Thyroid gland (tissue), 4 donors: ENCODE results near the gene EIF2S3.
"Not testable (repeated sequence)": the region's sequence is repeated elsewhere in the genome, so short reads cannot be mapped to it uniquely, and the experiment has no call there.

Experiments used
- POLR2A ChIP-seq, 2 donors: fragments of 450-650 bp; IDR thresholded peaks; one replicate each; pipeline ENCODE4 v1.6.1; 2017; ENCODE audit warnings: antibody characterized with exemption in 2 of 2, mild to moderate bottlenecking in 2 of 2, moderate library complexity in 1 of 2
- TF ChIP-seq, protein P1 (sequence below), 6 experiments: fragments of 200-600 bp in 3 of 6; fragments of 450-650 bp in 3 of 6; sonication (generic) in 3 of 6; IDR thresholded peaks; one replicate each; pipeline ENCODE4 v1.5.1; 2016 to 2019; ENCODE audit warnings: antibody characterized with exemption in 6 of 6, mild to moderate bottlenecking in 2 of 6, inconsistent platforms in 1 of 6, moderate library complexity in 1 of 6

DNA sequence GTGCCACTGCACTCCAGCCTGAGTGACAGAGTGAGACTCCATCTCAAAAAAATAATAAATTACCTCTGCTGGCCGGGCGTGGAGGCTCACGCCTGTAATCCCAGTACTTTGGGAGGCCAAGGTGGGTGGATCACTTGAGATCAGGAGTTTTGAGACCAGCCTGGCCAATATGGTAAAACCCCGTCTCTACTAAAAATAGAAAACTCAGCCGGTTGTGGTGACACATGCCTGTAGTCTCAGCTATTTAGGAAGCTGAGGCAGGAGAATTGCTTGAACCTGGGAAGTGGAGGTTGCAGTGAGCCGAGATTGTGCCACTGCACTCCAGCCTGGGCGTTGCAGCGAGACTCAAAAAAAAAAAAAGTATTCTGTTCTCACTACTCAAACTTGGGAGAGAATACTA is 25.5 kb downstream of the EIF2S3 start:
- TF ChIP-seq, protein P1, sequence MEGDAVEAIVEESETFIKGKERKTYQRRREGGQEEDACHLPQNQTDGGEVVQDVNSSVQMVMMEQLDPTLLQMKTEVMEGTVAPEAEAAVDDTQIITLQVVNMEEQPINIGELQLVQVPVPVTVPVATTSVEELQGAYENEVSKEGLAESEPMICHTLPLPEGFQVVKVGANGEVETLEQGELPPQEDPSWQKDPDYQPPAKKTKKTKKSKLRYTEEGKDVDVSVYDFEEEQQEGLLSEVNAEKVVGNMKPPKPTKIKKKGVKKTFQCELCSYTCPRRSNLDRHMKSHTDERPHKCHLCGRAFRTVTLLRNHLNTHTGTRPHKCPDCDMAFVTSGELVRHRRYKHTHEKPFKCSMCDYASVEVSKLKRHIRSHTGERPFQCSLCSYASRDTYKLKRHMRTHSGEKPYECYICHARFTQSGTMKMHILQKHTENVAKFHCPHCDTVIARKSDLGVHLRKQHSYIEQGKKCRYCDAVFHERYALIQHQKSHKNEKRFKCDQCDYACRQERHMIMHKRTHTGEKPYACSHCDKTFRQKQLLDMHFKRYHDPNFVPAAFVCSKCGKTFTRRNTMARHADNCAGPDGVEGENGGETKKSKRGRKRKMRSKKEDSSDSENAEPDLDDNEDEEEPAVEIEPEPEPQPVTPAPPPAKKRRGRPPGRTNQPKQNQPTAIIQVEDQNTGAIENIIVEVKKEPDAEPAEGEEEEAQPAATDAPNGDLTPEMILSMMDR (IDR thresholded peaks at IDR 0.05), result not testable (repeated sequence)
- not testable (repeated sequence) for TF ChIP-seq POLR2A (IDR thresholded peaks at IDR 0.05)
